ENCODE results near the gene DEPP1.

Gene DEPP1

DNA sequence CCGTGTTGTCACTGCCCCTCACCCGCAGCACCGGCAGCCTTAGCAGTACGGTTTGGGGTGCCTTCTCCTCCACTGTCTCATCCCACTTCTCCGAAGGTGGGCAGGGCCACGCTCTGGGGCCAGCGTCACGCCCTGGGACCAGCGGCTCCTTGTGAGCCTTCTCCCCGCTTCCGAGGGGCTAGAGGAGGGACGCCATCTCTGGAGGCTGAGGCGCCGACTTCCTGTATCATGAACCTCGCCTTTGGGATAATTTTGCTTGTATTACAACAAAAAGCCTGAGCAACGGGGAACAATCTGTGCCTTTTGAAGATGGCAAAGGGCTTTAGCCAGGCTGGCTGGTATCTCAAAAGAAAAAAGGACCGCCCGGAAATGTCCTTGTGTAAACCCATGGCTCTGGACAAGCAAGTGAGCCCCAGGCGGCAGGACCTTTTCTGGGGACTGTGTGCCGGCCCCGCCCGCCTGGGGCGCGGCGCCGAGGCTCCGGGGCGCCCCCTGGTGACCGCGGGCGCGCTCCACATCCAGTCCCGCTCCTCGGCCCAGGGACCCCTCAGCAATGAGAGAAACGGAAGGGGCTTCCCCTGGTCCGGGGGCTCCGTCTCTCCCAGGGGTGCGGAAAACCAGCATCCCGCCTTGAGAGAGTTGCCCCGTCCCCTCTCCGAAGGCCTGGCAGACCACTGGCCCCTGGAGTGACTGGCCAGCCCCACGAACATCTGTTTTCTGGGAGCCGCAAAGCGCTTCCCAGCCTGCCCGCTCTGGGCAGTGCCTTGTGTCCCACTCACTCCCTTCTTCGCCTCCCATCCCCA, 3.8 kb downstream of the DEPP1 start:
- DNase-seq (ENCODE audit: low read depth in 2 of 2), result peak; percentile 65 to 83
- TF ChIP-seq CTCF (IDR thresholded peaks at IDR 0.05; ENCODE audit: low read depth, low read length), result peak; percentile 61
- H3K4me3 ChIP-seq (replicated peaks in 1 of 2; ENCODE audit: low read depth in 2 of 2, low read length in 2 of 2), result peak overlapping the region; percentile 28 to 42

DNA sequence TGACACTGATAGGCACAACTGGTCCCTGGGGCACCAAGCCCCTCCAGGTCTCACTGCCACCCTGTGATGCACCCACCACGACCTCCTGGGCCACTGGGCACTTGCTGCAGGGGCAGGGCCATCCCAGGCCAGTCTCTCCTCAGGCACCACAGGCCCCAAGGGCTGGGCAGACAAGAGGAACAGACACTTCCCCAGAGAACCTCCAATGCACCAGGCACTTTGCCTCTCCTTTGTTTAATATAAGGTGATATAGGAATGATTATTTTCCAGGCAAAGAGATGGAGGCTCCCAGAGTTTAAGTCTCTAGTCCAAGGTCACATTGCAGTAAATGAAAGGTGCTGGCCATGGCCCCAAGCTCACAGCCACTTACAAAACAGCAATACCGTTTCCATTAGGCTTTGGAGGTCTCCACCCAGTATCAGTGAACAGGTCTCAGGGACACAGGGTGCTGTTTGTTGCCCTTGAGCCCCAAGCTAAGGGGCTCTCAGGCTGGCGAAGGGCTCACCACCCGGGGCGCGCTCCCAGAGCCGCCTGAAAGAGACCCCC, 4.5 kb downstream of the DEPP1 start:
- TF ChIP-seq CTCF (IDR thresholded peaks at IDR 0.05; ENCODE audit: low read depth, low read length), result no peak
- H3K4me3 ChIP-seq (replicated peaks in 1 of 2; ENCODE audit: low read depth in 2 of 2, low read length in 2 of 2), result peak overlapping the region; percentile 15 to 39
- peak in 1 of 2 donors; percentile 31 for DNase-seq (ENCODE audit: low read depth in 2 of 2)

DNA sequence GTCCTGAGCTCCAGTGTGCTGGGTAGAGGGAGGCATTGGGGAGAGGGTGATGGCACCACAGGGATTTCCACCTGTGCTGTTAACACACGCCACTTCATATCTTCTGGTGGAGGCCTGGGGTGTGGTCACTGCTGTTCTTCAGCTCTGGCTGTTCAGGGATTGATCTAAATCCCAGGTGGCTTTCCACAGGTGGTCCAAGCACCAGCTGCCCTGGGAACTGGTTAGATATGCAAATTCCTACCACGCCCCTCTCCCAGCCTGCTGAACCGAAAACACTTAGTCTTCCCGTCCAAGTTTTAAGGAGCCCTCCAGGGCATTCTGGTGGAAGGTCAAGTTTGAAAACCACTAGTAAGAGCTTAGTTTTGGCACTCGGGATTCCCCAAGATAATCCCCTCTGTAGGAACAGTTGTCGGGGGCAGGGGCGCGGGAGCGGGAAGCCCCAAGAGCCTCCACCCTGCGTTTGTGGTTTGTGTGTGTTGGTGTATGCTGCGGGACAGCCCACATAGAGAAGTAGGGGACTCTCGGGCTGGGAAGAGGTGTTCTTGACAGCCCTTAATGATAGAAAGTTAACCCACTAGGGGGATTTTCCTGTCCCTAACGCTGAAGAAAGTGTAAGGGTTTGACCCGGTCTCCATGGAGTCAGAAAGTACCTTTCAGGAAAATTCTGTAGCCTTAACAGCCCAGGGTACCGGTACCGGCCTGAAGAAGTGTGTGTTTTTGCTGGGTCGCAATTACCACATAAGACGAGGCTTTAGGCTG, 5.1 kb downstream of the DEPP1 start:
- peak in 1 of 2 donors; percentile 46 for DNase-seq (ENCODE audit: low read depth in 2 of 2)
- no peak for TF ChIP-seq CTCF (IDR thresholded peaks at IDR 0.05; ENCODE audit: low read depth, low read length)
- H3K4me3 ChIP-seq (replicated peaks in 1 of 2; ENCODE audit: low read depth in 2 of 2, low read length in 2 of 2), result no peak overlapping the region

- TF ChIP-seq CTCF (IDR thresholded peaks at IDR 0.05; ENCODE audit: low read depth, low read length), result no peak
- H3K4me3 ChIP-seq (replicated peaks in 1 of 2; ENCODE audit: low read depth in 2 of 2, low read length in 2 of 2), result no peak overlapping the region
Observed at GRCh38 chr10:44972874-44973306, 5.7 kb downstream of the DEPP1 start.

DNA sequence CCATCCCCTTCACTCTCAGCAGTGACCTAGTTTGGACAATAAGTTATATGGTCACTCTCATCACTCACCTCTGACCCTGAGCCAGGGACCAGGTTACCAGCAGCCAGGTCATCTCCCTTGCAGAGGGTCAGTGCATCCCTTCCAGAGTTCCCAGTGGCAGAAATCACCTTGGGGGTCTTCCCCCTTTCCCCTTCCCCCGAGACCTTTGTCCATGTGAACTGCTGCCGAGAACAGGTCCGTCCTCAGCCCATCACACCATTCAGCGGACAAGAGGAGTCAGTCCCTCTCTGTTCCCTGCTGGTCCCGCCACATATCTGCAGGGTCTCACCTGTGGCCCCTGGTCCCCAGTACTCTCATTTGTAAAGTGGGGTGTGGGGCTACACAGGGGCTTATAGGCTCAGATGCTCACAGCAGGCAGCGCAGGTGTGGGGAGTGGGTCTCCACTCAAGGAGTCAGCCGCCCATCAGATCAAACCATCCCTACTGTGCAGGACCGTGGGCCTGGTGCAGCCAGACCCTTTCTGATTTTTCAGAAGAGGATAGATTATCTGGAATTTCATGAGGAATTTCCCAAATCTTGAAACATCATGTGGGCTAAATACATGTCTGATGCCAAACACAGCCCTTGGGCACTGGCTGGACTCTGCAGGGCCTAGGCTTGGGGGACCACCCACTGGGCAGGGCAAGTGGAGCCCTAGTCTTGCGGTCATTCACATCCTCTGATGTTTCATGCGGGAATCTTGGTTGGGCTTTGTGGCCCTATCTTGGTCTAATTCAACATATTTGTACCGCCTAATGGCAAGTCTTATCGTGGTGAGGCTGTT, 6.5 kb downstream of the DEPP1 start:
- no peak overlapping the region for H3K4me3 ChIP-seq (replicated peaks in 1 of 2; ENCODE audit: low read depth in 2 of 2, low read length in 2 of 2)
- no peak for DNase-seq (ENCODE audit: low read depth in 2 of 2)
- TF ChIP-seq CTCF (IDR thresholded peaks at IDR 0.05; ENCODE audit: low read depth, low read length), result no peak

More at GRCh38 chr10:44972874-44973306, 5.7 kb downstream of the DEPP1 start:
- DNase-seq (ENCODE audit: low read depth in 2 of 2), result peak in 1 of 2 donors; percentile 31

DNA sequence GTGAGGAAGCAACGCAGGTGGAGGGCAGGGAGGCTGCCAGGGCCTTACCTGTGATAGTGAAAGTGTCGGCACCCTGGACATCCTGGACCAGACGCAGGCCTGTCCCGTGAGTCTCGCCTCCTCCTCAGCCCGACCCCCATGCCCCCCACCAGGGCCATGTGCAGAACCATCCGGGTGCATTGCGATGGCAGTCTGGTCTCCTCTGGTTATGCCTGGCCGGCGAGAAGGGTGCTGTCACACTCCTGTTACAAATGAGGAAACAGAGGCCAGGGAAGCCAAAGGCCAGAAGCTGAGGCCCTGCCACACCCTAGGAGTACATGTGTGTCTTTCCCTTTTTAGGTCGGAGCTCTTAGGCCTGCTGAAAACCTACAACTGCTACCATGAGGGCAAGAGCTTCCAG, 7.2 kb downstream of the DEPP1 start:
- TF ChIP-seq CTCF (IDR thresholded peaks at IDR 0.05; ENCODE audit: low read depth, low read length), result no peak
- DNase-seq (ENCODE audit: low read depth in 2 of 2), result no peak
- no peak overlapping the region for H3K4me3 ChIP-seq (replicated peaks in 1 of 2; ENCODE audit: low read depth in 2 of 2, low read length in 2 of 2)

Data from cardiac fibroblast (primary cell).